ENCODE data around the gene SUSD3.

DNA sequence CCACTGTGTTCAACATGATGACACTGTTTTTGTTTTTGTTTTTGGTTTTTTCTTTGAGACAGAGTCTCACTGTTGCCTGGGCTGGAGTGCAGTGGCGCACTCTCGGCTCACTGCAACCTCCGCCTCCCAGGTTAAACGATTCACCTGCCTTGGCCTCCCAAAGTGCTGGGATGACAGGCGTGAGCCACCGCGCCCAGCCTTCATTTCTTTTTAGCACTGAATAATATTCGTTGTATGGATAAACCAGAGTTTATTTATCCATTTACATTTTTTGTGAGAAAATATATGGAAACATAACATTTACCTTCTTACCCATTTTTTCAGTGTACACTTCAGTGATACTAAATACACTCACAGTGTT is 41.8 kb downstream of the SUSD3 start:
- TF ChIP-seq, protein P1, sequence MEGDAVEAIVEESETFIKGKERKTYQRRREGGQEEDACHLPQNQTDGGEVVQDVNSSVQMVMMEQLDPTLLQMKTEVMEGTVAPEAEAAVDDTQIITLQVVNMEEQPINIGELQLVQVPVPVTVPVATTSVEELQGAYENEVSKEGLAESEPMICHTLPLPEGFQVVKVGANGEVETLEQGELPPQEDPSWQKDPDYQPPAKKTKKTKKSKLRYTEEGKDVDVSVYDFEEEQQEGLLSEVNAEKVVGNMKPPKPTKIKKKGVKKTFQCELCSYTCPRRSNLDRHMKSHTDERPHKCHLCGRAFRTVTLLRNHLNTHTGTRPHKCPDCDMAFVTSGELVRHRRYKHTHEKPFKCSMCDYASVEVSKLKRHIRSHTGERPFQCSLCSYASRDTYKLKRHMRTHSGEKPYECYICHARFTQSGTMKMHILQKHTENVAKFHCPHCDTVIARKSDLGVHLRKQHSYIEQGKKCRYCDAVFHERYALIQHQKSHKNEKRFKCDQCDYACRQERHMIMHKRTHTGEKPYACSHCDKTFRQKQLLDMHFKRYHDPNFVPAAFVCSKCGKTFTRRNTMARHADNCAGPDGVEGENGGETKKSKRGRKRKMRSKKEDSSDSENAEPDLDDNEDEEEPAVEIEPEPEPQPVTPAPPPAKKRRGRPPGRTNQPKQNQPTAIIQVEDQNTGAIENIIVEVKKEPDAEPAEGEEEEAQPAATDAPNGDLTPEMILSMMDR (IDR thresholded peaks at IDR 0.05; ENCODE audit: low read depth, low read length): no peak
- no peak for TF ChIP-seq POLR2A (IDR thresholded peaks at IDR 0.05; ENCODE audit: extremely low read depth, insufficient read length)
- TF ChIP-seq MAX (IDR thresholded peaks at IDR 0.05; ENCODE audit: low read depth, low read length): no peak
- no peak for TF ChIP-seq MYC (IDR thresholded peaks at IDR 0.05; ENCODE audit: low read depth, low read length)

Data from NB4 (cell line).